HEK293 (cell line): ENCODE results near the gene RUNX1.
A peak's percentile ranks its signal among the peaks of the same experiment; 100 is the strongest.

ENCODE experiments used
- CTCF ChIA-PET: fragments of 350-600 bp; formaldehyde crosslinking; extraction: SDS; loops from one replicate; lab custom pipeline; 2021; ENCODE audit warnings: antibody characterized with exemption; lab: Yijun Ruan, JAX
- POLR2A ChIA-PET: fragments of 300-600 bp; formaldehyde crosslinking; extraction: SDS; loops from one replicate; lab custom pipeline; 2020; ENCODE audit warnings: antibody characterized with exemption, inconsistent platforms; lab: Yijun Ruan, JAX
- H3K27ac ChIP-seq: fragments of 200-500 bp; sonication (Bioruptor generic); 2 replicates; pipeline ENCODE4 v1.5.1; 2014; ENCODE audit warnings: low read depth, low read length, control low read depth, inconsistent platforms; ENCODE audit errors: extremely low read depth
- H3K36me3 ChIP-seq, 2 experiments: fragments of 200-500 bp in 1 of 2; sonication (Bioruptor generic) in 1 of 2; 1 replicate in 1 of 2; 2 replicates in 1 of 2; pipeline ENCODE4 v1.5.1; 2014 to 2017; ENCODE audit warnings: inconsistent platforms in 2 of 2, low read length in 2 of 2; ENCODE audit not compliant: control insufficient read depth in 2 of 2, insufficient read depth in 1 of 2
- H3K4me1 ChIP-seq: fragments of 200-500 bp; sonication (Bioruptor generic); 2 replicates; pipeline ENCODE4 v1.5.1; 2014; ENCODE audit warnings: mild to moderate bottlenecking, low read length, inconsistent platforms; ENCODE audit not compliant: control insufficient read depth, insufficient read depth
- H3K4me3 ChIP-seq: 2 replicates; pipeline ENCODE4 v1.5.1; 2011; ENCODE audit warnings: low read depth, mild to moderate bottlenecking, control low read depth, low read length, moderate library complexity
- H3K9me3 ChIP-seq: fragments of 200-500 bp; sonication (Bioruptor generic); 2 replicates; pipeline ENCODE4 v1.5.1; 2014; ENCODE audit warnings: low read depth, low read length, inconsistent platforms; ENCODE audit not compliant: control insufficient read depth, insufficient read depth
- GLIS1 ChIP-seq: fragments of 450-650 bp; formaldehyde crosslinking; IDR thresholded peaks from 2 replicates; pipeline ENCODE4 v1.5.1; 2016; ENCODE audit warnings: missing biosample characterization, missing genetic modification characterization
- IKZF3 ChIP-seq: fragments of 450-650 bp; IDR thresholded peaks from 2 replicates; pipeline ENCODE4 v1.5.0; 2018; ENCODE audit warnings: missing biosample characterization, mild to moderate bottlenecking, missing genetic modification characterization, moderate library complexity
- MEIS1 ChIP-seq: sonication (generic); formaldehyde crosslinking; IDR thresholded peaks from 2 replicates; pipeline ENCODE4 v1.8.1; 2022; ENCODE audit warnings: missing genetic modification reagents, mild to moderate bottlenecking, borderline replicate concordance
- TRIM28 ChIP-seq: IDR thresholded peaks from 2 replicates; pipeline ENCODE4 v1.6.1; 2011; ENCODE audit warnings: low read length, control low read depth, borderline replicate concordance
- ZFP41 ChIP-seq: fragments of 450-650 bp; formaldehyde crosslinking; IDR thresholded peaks from 2 replicates; pipeline ENCODE4 v1.5.1; 2016; ENCODE audit warnings: missing biosample characterization, missing genetic modification characterization, borderline replicate concordance
- ZNF138 ChIP-seq: fragments of 450-650 bp; formaldehyde crosslinking; IDR thresholded peaks from 2 replicates; pipeline ENCODE4 v1.5.1; 2016; ENCODE audit warnings: missing biosample characterization, missing genetic modification characterization, borderline replicate concordance
- ZNF341 ChIP-seq: fragments of 450-650 bp; formaldehyde crosslinking; IDR thresholded peaks from 2 replicates; pipeline ENCODE4; 2016; ENCODE audit warnings: low read depth, missing biosample characterization, missing genetic modification characterization
- ZNF366 ChIP-seq: fragments of 450-650 bp; formaldehyde crosslinking; conservative IDR thresholded peaks from 2 replicates; pipeline ENCODE4 v1.5.1; 2016; ENCODE audit warnings: missing biosample characterization, missing genetic modification characterization
- ZNF426 ChIP-seq: fragments of 450-650 bp; formaldehyde crosslinking; IDR thresholded peaks from 2 replicates; pipeline ENCODE4 v1.5.1; 2017; ENCODE audit warnings: missing biosample characterization, missing genetic modification characterization, mild to moderate bottlenecking, inconsistent platforms, moderate library complexity
- ZNF548 ChIP-seq: fragments of 450-650 bp; formaldehyde crosslinking; IDR thresholded peaks from 2 replicates; pipeline ENCODE4 v1.5.1; 2016; ENCODE audit warnings: missing biosample characterization, missing genetic modification characterization
- ZNF560 ChIP-seq: fragments of 450-650 bp; formaldehyde crosslinking; IDR thresholded peaks from 2 replicates; pipeline ENCODE4 v1.5.1; 2017; ENCODE audit warnings: missing biosample characterization, missing genetic modification characterization, borderline replicate concordance
- ZNF623 ChIP-seq: fragments of 450-650 bp; formaldehyde crosslinking; IDR thresholded peaks from 2 replicates; pipeline ENCODE4 v1.5.1; 2016; ENCODE audit warnings: missing biosample characterization, missing genetic modification characterization
- ZNF843 ChIP-seq: fragments of 450-650 bp; formaldehyde crosslinking; IDR thresholded peaks from 2 replicates; pipeline ENCODE4 v1.5.1; 2016; ENCODE audit warnings: missing biosample characterization, missing genetic modification characterization
- TF ChIP-seq, protein P1 (sequence below): fragments of 450-650 bp; formaldehyde crosslinking; IDR thresholded peaks from 2 replicates; pipeline ENCODE4 v1.5.1; 2016; ENCODE audit warnings: missing biosample characterization, missing genetic modification characterization
- TF ChIP-seq, protein P2 (sequence below): fragments of 450-650 bp; formaldehyde crosslinking; IDR thresholded peaks from 2 replicates; pipeline ENCODE4 v1.5.1; 2016; ENCODE audit warnings: missing biosample characterization, missing genetic modification characterization
- TF ChIP-seq, protein P3 (sequence below): fragments of 450-650 bp; formaldehyde crosslinking; IDR thresholded peaks from 2 replicates; pipeline ENCODE4 v1.5.0; 2017; ENCODE audit warnings: missing biosample characterization, missing genetic modification characterization, borderline replicate concordance

Gene RUNX1

DNA sequence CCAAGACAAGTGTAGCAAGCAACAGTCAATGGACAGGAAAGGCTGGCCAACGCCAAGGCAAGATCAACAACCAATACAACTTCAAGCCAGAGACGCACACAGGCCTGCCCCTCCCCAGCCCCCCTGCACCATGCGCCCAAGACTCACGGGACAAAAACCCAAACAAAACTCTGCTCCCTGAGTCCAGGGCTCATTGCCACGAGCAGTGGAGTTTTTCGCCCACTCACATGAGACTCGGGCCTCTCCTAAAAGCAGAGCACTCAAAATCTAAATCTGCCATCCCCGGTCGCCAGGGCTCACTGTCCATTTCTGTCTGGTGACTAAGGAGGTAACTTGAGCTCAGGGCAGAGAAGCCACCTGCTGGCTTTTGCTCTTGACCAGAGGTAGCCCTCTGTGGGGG, 205.5 kb downstream of the RUNX1 start:
- Histone ChIP-seq H3K9me3 (no peaks in the 10 kb centered on the region), H3K4me3 (no peak overlapping the region), H3K27ac (no peak overlapping the region), H3K4me1 (peaks cover 39% of the 10 kb centered on the region), H3K36me3 (peaks cover 0 to 4% of the 10 kb centered on the region in 2 experiments; a peak in 1 of 3 replicates)
- CTCF ChIA-PET, result no interaction called here
- POLR2A ChIA-PET, result no interaction called here
- TF ChIP-seq, protein P1, sequence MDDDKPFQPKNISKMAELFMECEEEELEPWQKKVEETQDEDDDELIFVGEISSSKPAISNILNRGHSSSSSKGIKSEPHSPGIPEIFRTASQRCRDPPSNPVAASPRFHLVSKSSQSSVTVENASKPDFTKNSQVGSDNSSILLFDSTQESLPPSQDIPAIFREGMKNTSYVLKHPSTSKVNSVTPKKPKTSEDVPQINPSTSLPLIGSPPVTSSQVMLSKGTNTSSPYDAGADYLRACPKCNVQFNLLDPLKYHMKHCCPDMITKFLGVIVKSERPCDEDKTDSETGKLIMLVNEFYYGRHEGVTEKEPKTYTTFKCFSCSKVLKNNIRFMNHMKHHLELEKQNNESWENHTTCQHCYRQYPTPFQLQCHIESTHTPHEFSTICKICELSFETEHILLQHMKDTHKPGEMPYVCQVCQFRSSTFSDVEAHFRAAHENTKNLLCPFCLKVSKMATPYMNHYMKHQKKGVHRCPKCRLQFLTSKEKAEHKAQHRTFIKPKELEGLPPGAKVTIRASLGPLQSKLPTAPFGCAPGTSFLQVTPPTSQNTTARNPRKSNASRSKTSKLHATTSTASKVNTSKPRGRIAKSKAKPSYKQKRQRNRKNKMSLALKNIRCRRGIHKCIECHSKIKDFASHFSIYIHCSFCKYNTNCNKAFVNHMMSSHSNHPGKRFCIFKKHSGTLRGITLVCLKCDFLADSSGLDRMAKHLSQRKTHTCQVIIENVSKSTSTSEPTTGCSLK (tag by site-specific recombination), result no peak
- TF ChIP-seq ZNF366 (tag by site-specific recombination) (no peak), MEIS1 (CRISPR knock-in tag) (no peak), ZNF623 (no peak), ZFP41 (tag by site-specific recombination) (no peak), ZNF548 (tag by site-specific recombination) (no peak), GLIS1 (tag by site-specific recombination) (no peak), ZNF138 (tag by site-specific recombination) (no peak), ZNF843 (tag by site-specific recombination) (no peak), ZNF560 (tag by site-specific recombination) (no peak)
- TF ChIP-seq, protein P2, sequence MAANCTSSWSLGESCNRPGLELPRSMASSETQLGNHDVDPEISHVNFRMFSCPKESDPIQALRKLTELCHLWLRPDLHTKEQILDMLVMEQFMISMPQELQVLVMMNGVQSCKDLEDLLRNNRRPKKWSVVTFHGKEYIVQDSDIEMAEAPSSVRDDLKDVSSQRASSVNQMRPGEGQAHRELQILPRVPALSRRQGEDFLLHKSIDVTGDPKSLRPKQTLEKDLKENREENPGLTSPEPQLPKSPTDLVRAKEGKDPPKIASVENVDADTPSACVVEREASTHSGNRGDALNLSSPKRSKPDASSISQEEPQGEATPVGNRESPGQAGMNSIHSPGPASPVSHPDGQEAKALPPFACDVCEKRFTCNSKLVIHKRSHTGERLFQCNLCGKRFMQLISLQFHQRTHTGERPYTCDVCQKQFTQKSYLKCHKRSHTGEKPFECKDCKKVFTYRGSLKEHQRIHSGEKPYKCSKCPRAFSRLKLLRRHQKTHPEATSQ (tag by site-specific recombination), result no peak

DNA sequence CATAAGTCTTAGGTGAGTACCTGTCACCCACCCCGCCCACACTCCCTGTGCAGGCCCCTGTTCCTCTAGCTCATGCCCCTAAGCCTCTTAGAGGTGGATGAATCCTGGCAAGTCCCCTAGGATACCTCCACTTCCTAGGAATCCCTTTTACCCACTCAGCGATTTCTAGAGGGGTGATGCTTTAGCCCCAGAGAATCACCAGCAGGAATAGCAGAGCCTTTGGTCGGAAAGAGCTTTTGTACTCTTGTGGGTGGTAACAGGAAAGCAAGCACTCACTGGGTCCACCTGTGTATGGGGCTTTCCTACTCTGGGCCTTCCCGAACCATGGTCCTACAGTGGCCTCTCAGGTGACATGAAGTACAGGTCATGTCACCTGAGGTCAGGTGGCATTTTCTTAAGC, 207.9 kb downstream of the RUNX1 start:
- POLR2A ChIA-PET, result no interaction called here
- TF ChIP-seq ZNF426 (tag by site-specific recombination) (no peak), IKZF3 (tag by site-specific recombination) (no peak)
- TF ChIP-seq, protein P3, sequence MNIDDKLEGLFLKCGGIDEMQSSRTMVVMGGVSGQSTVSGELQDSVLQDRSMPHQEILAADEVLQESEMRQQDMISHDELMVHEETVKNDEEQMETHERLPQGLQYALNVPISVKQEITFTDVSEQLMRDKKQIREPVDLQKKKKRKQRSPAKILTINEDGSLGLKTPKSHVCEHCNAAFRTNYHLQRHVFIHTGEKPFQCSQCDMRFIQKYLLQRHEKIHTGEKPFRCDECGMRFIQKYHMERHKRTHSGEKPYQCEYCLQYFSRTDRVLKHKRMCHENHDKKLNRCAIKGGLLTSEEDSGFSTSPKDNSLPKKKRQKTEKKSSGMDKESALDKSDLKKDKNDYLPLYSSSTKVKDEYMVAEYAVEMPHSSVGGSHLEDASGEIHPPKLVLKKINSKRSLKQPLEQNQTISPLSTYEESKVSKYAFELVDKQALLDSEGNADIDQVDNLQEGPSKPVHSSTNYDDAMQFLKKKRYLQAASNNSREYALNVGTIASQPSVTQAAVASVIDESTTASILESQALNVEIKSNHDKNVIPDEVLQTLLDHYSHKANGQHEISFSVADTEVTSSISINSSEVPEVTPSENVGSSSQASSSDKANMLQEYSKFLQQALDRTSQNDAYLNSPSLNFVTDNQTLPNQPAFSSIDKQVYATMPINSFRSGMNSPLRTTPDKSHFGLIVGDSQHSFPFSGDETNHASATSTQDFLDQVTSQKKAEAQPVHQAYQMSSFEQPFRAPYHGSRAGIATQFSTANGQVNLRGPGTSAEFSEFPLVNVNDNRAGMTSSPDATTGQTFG (tag by site-specific recombination), result no peak
- TF ChIP-seq, all 188 proteins: peak for 0
- no peaks in the 10 kb centered on the region for H3K9me3 ChIP-seq
- CTCF ChIA-PET, result interaction anchor here (1.4 kb wide), 1 partner anchor 119 kb away, joined by 5 read pairs; no protein-coding TSS in a partner anchor
- peaks cover 30% of the 10 kb centered on the region for H3K4me1 ChIP-seq
- peaks cover 0 to 4% of the 10 kb centered on the region in 2 experiments; a peak in 1 of 3 replicates for H3K36me3 ChIP-seq
- no peak overlapping the region for H3K4me3 ChIP-seq
- H3K27ac ChIP-seq, result no peak overlapping the region

DNA sequence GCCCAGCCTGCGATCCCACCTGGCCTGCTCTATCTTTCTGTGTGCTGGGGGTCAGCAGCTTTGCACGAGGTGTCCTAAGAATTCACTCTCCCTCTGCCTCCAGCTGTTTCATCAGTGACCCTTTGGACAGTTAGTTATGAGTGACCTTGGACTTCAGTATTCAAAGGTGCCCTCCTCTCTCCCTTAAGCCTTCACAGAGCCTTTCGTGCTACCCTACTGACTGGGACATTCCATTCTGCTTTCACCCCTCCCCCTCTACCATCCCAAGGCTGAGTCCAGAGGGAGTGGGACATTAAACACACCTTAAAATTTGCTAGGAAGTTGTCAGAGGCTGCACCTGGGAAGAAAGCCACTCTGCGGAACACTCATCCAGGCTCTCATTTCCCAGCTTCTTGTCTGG, 208.4 kb downstream of the RUNX1 start:
- Histone ChIP-seq H3K9me3 (no peaks in the 10 kb centered on the region), H3K4me3 (no peak overlapping the region), H3K27ac (no peak overlapping the region), H3K4me1 (peaks cover 29% of the 10 kb centered on the region), H3K36me3 (peaks cover 0 to 4% of the 10 kb centered on the region in 2 experiments; a peak in 1 of 3 replicates)
- ChIA-PET POLR2A (no interaction called here), CTCF (no interaction called here)
- TF ChIP-seq ZNF341 (tag by site-specific recombination) (peak; percentile 69), TRIM28 (no peak)
